Thymus (tissue), 11 donors: ENCODE measurements around the gene ZNF655. TPM values are rescaled to one million over a fixed set of nuclear protein-coding genes. Genes with fewer than 3 reads are reported as not detected.

ENCODE experiments used
- DNase-seq, 9 donors: peaks; one replicate each; pipeline ENCODE4 v3.0.0-alpha.2; 2013; ENCODE audit warnings: low spot score in 9 of 9, low read depth in 6 of 9, missing footprints in 1 of 9
- H3K27ac ChIP-seq, 2 donors: one replicate each; pipeline ENCODE4 v1.5.1; 2013; ENCODE audit warnings: control low read depth in 1 of 2, low read depth in 1 of 2, low read length in 1 of 2, mild to moderate bottlenecking in 1 of 2, moderate library complexity in 1 of 2
- H3K27me3 ChIP-seq, 2 donors: one replicate each; pipeline ENCODE4 v1.5.1; 2013; ENCODE audit warnings: low read length in 1 of 2; ENCODE audit not compliant: control insufficient read depth in 2 of 2, insufficient read depth in 1 of 2
- H3K36me3 ChIP-seq, 2 donors: one replicate each; pipeline ENCODE4 v1.5.1; 2013; ENCODE audit warnings: low read length in 1 of 2, mild to moderate bottlenecking in 1 of 2, moderate library complexity in 1 of 2; ENCODE audit not compliant: control insufficient read depth in 2 of 2, insufficient read depth in 2 of 2
- H3K4me1 ChIP-seq, 2 donors: one replicate each; pipeline ENCODE4 v1.5.1; 2013; ENCODE audit warnings: low read length in 2 of 2; ENCODE audit not compliant: control insufficient read depth in 2 of 2, insufficient read depth in 2 of 2
- H3K4me3 ChIP-seq, 2 donors: one replicate each; pipeline ENCODE4 v1.5.1; 2013; ENCODE audit warnings: low read length in 2 of 2, control low read depth in 1 of 2, mild to moderate bottlenecking in 1 of 2
- H3K9me3 ChIP-seq, 2 donors: one replicate each; pipeline ENCODE4 v1.5.1; 2013; ENCODE audit warnings: low read length in 1 of 2, mild to moderate bottlenecking in 1 of 2; ENCODE audit not compliant: control insufficient read depth in 2 of 2, insufficient read depth in 1 of 2
- WGBS: extraction: QIAGEN DNeasy Blood & Tissue Kit; methylation state at CpG from one replicate; pipeline ENCODE4 v1.1.7; 2013; 5-methylcytosine and 5-hydroxymethylcytosine counted together
- polyA plus RNA-seq: library from polyadenylated mRNA; stranded (reverse); fragments of 200-250 nt; gene quantifications from one replicate; pipeline ENCODE4 v1.2.3, GENCODE V29; 2013
- total RNA-seq: library from RNA; stranded (reverse); fragments of 120-200 nt; gene quantifications from one replicate; pipeline ENCODE4 v1.2.4, GENCODE V29; 2013
- donor health status: healthy.

The ZNF655 gene
- total and polyA plus RNA-seq, 2 donors, result 58.9 to 117 TPM

DNA sequence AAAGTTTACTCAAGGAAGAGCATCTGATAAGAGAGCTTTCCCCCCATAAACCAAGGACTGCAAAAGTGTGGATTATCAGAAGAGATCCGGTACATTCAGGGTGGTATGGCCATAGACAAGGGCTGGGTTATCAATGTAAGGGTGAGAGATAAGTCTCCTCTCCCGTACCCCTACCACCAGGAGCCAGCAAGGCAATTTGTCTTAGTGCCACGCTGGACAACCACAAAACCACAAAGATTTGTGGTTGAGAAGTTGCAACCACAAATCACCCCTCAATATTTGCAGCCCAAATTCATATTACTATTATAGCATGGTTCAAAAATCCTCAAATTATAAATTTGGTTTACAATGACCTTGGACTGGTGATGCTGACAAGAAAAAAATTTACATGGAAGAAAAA is 56.1 kb downstream of the ZNF655 start:
- WGBS, result 38% methylated on average over 3 of the region's 3 CpGs
- DNase-seq, result no peak
- Histone ChIP-seq H3K27ac (no peak overlapping the region), H3K9me3 (no peaks in the 10 kb centered on the region), H3K4me1 (peaks cover 11 to 16% of the 10 kb centered on the region in 2 donors), H3K36me3 (peaks cover 6 to 14% of the 10 kb centered on the region in 2 donors), H3K27me3 (no peaks in the 10 kb centered on the region), H3K4me3 (no peak overlapping the region)

- H3K4me1 ChIP-seq, result peaks cover 11 to 16% of the 10 kb centered on the region in 2 donors
- H3K36me3 ChIP-seq, result peaks cover 20 to 29% of the 10 kb centered on the region in 2 donors
- no peaks in the 10 kb centered on the region for H3K27me3 ChIP-seq
- no peaks in the 10 kb centered on the region for H3K9me3 ChIP-seq
- H3K4me3 ChIP-seq, result peak overlapping the region in 1 of 2 donors; percentile 84
- DNase-seq, result no peak
- H3K27ac ChIP-seq, result no peak overlapping the region
- 94% methylated on average over 5 of the region's 5 CpGs for WGBS
These were observed 57.5 kb downstream of the ZNF655 start for GRCh38 chr7:99615989-99616358.

GRCh38 chr7:99616359-99617191 is 58.1 kb downstream of the ZNF655 start, which contains the start of gene ZSCAN25:
ZSCAN25 (plus strand) TSS chr7:99616946; CDS start chr7:99619607, 2,661 bp downstream.
- WGBS, result 2% methylated on average over 60 of the region's 60 CpGs
- no peaks in the 10 kb centered on the region for H3K9me3 ChIP-seq

GRCh38 chr7:99617192-99617781 is 58.8 kb downstream of the ZNF655 start:
- H3K36me3 ChIP-seq, result peaks cover 31 to 40% of the 10 kb centered on the region in 2 donors
- H3K9me3 ChIP-seq, result no peaks in the 10 kb centered on the region
- H3K4me3 ChIP-seq, result peak overlapping the region; percentile 84 to 91
- DNase-seq, result no peak
- H3K27ac ChIP-seq, result peak overlapping the region; percentile 73 to 79
- H3K4me1 ChIP-seq, result peaks cover 11 to 18% of the 10 kb centered on the region in 2 donors
- no peaks in the 10 kb centered on the region for H3K27me3 ChIP-seq
- 21% methylated on average over 22 of the region's 22 CpGs for WGBS

More at GRCh38 chr7:99616359-99617191, 58.1 kb downstream of the ZNF655 start, which contains the start of gene ZSCAN25:
- H3K27ac ChIP-seq, result peak within 1 kb of the TSS; percentile 73 to 79
- no peaks in the 10 kb centered on the region for H3K27me3 ChIP-seq
- peak; percentile 82 to 96 (median 90) for DNase-seq
- peak within 1 kb of the TSS; percentile 84 to 91 for H3K4me3 ChIP-seq
- peaks cover 11 to 16% of the 10 kb centered on the region in 2 donors for H3K4me1 ChIP-seq
- peaks cover 26 to 35% of the 10 kb centered on the region in 2 donors for H3K36me3 ChIP-seq

GRCh38 chr7:99618726-99619125 is 60.3 kb downstream of the ZNF655 start:
- Histone ChIP-seq H3K9me3 (no peaks in the 10 kb centered on the region), H3K4me3 (no peak overlapping the region), H3K27ac (no peak overlapping the region), H3K4me1 (peaks cover 21 to 31% of the 10 kb centered on the region in 2 donors), H3K36me3 (peaks cover 44 to 55% of the 10 kb centered on the region in 2 donors), H3K27me3 (no peaks in the 10 kb centered on the region)
- DNase-seq, result no peak
- 99% methylated on average over 3 of the region's 3 CpGs for WGBS

- DNase-seq, result no peak
These were observed 61.2 kb downstream of the ZNF655 start for GRCh38 chr7:99619571-99620130.

DNA sequence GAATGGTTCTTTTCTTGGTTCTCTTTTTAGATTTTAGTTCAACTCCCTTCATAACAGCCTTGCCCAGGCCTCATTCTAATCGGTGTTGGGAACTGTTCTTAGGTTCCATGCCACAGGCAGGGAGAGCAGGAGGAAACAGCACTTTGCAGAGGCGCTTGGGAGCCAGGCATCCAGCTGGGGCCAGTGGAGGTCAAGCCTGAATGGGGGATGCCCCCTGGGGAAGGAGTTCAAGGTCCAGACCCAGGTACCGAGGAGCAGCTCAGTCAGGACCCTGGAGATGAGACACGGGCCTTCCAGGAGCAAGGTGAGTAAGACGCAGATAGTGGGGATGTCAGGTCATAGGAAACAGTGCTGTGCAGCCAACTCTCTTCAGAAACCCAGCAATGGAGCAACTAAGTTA is 62.8 kb downstream of the ZNF655 start:
- Histone ChIP-seq H3K9me3 (no peaks in the 10 kb centered on the region), H3K27ac (peak overlapping the region in 1 of 2 donors; percentile 3), H3K36me3 (peaks cover 63 to 80% of the 10 kb centered on the region in 2 donors), H3K4me3 (no peak overlapping the region), H3K4me1 (peaks cover 33 to 46% of the 10 kb centered on the region in 2 donors), H3K27me3 (no peaks in the 10 kb centered on the region)
- DNase-seq, result no peak
- 97% methylated on average over 5 of the region's 5 CpGs for WGBS

More at GRCh38 chr7:99619571-99620130, 61.2 kb downstream of the ZNF655 start:
- Histone ChIP-seq H3K4me1 (peaks cover 29 to 40% of the 10 kb centered on the region in 2 donors), H3K27me3 (no peaks in the 10 kb centered on the region), H3K9me3 (no peaks in the 10 kb centered on the region), H3K36me3 (peaks cover 47 to 64% of the 10 kb centered on the region in 2 donors), H3K27ac (no peak overlapping the region), H3K4me3 (no peak overlapping the region)
- 96% methylated on average over 18 of the region's 18 CpGs for WGBS

DNA sequence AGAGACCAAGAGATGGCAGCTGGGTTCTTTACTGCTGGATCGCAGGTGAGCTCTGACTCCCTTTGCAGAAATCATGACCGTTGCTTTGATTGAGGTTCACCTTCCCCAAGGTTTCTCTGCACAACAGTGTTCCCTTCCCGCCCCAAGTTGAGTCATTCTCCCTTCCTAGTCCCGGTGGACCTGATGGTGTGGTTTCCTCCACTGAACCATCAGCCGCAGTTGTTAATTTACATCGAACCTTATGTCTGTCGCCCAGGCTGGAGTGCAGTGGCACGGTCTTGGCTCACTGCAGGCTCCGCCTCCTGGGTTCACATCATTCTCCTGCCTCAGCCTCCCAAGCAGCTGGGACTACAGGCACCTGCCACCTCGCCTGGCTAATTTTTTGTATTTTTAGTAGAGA is 64.2 kb downstream of the ZNF655 start:
- no peak for DNase-seq
- Histone ChIP-seq H3K4me1 (peaks cover 28 to 38% of the 10 kb centered on the region in 2 donors), H3K9me3 (no peaks in the 10 kb centered on the region), H3K36me3 (peaks cover 68 to 92% of the 10 kb centered on the region in 2 donors), H3K27me3 (no peaks in the 10 kb centered on the region), H3K27ac (peak overlapping the region; percentile 14 to 47), H3K4me3 (no peak overlapping the region)
- WGBS, result 98% methylated on average over 10 of the region's 10 CpGs
